Parathyroid adenoma (tissue), 2 donors: Measurements from ENCODE around the gene FOXN3.
A peak's percentile ranks its signal among the peaks of the same experiment; 100 is the strongest.

Experiments used
- H2AFZ ChIP-seq: fragments of 300-600 bp; sonication (generic); one replicate; pipeline ENCODE4 v1.7.0; 2017; ENCODE audit warnings: antibody characterized with exemption, mild to moderate bottlenecking
- H3K27ac ChIP-seq: fragments of 300-600 bp; sonication (generic); one replicate; pipeline ENCODE4 v1.7.0; 2017
- H3K27me3 ChIP-seq: fragments of 300-600 bp; sonication (generic); one replicate; pipeline ENCODE4 v1.7.0; 2017; ENCODE audit warnings: low read length; ENCODE audit not compliant: control insufficient read depth, insufficient read depth
- H3K36me3 ChIP-seq: fragments of 300-600 bp; sonication (generic); one replicate; pipeline ENCODE4 v1.7.0; 2017; ENCODE audit warnings: low read length; ENCODE audit not compliant: control insufficient read depth, insufficient read depth
- H3K4me1 ChIP-seq: fragments of 300-600 bp; sonication (generic); one replicate; pipeline ENCODE4 v1.7.0; 2017; ENCODE audit warnings: control low read depth
- H3K4me2 ChIP-seq: fragments of 300-600 bp; sonication (generic); one replicate; pipeline ENCODE4 v1.7.0; 2017; ENCODE audit warnings: low read length
- H3K4me3 ChIP-seq: fragments of 300-600 bp; sonication (generic); one replicate; pipeline ENCODE4 v1.7.0; 2017; ENCODE audit warnings: low read depth, low read length
- H3K79me2 ChIP-seq: fragments of 300-600 bp; sonication (generic); one replicate; pipeline ENCODE4 v1.7.0; 2017; ENCODE audit warnings: control low read depth
- H3K9ac ChIP-seq: fragments of 300-600 bp; sonication (generic); one replicate; pipeline ENCODE4 v1.7.0; 2017; ENCODE audit warnings: mild to moderate bottlenecking
- H3K9me3 ChIP-seq: fragments of 300-600 bp; sonication (generic); one replicate; pipeline ENCODE4 v1.7.0; 2017; ENCODE audit warnings: low read length; ENCODE audit not compliant: control insufficient read depth
- TF ChIP-seq, protein P1 (sequence below): fragments of 300-600 bp; sonication (generic); IDR thresholded peaks from one replicate; pipeline ENCODE4 v1.7.0; 2017; ENCODE audit warnings: antibody characterized with exemption, mild to moderate bottlenecking
- donor health status: primary hyperparathyroidism.

The FOXN3 gene

DNA sequence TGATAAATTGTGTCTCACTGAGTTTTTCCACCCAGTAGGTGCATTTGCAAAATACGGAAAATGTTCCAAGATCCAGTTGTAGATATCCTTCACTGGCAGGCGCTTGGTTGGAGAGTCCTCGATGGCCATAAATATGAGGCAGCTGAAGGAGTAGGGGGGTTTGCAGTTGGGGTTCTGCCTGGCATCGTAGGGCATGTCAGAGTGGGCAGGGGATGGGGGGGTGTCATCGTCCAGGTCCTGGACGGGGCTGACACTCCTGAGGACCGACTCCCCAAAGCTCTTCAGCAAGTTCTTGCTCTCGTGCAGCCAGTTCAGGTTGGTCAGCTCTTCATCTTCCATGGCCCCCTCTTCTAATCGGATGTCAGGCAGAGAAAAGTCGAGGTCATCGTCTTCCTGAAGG is 5.1 kb downstream of the FOXN3 start:
- no peak overlapping the region for H3K27ac ChIP-seq
- H3K27me3 ChIP-seq: no peaks in the 10 kb centered on the region
- H3K9me3 ChIP-seq: no peaks in the 10 kb centered on the region

DNA sequence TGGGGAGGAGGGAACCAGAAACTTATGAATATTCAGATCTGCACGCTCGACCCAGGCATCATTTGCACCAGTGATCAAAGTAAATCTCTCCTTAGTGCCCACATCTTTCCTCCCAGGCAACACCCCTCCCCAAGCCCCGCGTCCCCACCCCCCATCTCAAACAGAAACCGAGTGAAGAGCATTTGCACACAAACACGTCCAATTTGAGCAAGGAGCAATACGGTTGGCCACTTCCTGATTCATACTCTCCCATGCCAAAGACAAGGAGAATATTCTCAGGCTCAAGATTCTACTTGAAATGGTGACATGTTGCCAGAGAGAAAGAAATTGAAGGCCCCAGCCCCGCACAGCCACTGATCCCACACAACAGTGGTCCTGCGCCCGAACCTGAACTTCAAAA is 7.1 kb downstream of the FOXN3 start:
- H3K4me3 ChIP-seq: no peak overlapping the region
- peaks cover 73% of the 10 kb centered on the region for H3K79me2 ChIP-seq
- no peak overlapping the region for H3K27ac ChIP-seq
- H3K36me3 ChIP-seq: no peaks in the 10 kb centered on the region
- no peaks in the 10 kb centered on the region for H3K27me3 ChIP-seq
- H3K9me3 ChIP-seq: no peaks in the 10 kb centered on the region
- no peak overlapping the region for H3K4me2 ChIP-seq
- peaks cover 12% of the 10 kb centered on the region for H3K4me1 ChIP-seq
- no peak overlapping the region for H2AFZ ChIP-seq
- TF ChIP-seq, protein P1, sequence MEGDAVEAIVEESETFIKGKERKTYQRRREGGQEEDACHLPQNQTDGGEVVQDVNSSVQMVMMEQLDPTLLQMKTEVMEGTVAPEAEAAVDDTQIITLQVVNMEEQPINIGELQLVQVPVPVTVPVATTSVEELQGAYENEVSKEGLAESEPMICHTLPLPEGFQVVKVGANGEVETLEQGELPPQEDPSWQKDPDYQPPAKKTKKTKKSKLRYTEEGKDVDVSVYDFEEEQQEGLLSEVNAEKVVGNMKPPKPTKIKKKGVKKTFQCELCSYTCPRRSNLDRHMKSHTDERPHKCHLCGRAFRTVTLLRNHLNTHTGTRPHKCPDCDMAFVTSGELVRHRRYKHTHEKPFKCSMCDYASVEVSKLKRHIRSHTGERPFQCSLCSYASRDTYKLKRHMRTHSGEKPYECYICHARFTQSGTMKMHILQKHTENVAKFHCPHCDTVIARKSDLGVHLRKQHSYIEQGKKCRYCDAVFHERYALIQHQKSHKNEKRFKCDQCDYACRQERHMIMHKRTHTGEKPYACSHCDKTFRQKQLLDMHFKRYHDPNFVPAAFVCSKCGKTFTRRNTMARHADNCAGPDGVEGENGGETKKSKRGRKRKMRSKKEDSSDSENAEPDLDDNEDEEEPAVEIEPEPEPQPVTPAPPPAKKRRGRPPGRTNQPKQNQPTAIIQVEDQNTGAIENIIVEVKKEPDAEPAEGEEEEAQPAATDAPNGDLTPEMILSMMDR: no peak
- H3K9ac ChIP-seq: no peak overlapping the region

More for the DNA sequence above, 5.1 kb downstream of the FOXN3 start:
- peaks cover 58% of the 10 kb centered on the region for H3K79me2 ChIP-seq
- no peak overlapping the region for H3K4me2 ChIP-seq
- H3K9ac ChIP-seq: no peak overlapping the region
- H3K4me1 ChIP-seq: peaks cover 9% of the 10 kb centered on the region
- H3K4me3 ChIP-seq: no peak overlapping the region
- TF ChIP-seq, protein P1: no peak
- H2AFZ ChIP-seq: no peak overlapping the region
- H3K36me3 ChIP-seq: no peaks in the 10 kb centered on the region

DNA sequence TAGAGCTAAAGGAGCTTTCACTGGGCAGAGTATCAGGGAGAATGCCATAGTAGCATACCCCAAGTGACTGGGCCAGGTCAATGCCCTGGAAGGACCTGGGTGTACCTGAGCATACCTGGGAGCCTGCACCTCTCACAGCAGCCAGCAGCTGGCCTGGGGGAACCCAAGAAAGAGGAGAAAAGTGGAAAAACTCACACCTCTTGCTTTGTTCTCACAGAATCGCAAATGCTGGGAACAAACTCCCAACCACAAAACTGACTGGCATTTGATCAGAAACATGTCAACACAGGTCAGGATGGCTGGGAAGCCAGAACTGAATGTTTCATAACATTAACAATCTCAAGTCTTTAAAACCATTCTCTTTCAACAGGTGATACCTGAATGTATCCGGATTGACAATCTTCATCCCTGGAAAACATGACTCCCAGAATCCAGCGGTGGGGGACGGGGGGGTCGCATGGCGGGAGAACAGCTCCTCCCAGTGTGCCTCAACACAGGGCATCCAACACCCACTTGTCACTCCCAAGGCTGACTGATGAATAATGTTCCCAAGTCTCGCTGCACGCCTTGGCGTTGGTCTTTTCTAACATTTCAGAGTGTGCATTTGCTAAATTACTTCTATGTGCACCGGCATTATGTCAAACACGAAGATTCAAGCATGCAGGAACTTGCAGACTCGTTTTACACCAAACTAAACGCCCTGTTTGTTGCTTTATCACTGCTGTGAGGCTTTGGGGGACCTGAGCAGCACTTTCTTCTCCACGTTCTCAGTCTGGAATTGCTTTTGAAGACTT is 7.9 kb downstream of the FOXN3 start:
- Histone ChIP-seq H3K27me3 (no peaks in the 10 kb centered on the region), H3K9ac (no peak overlapping the region), H3K4me2 (no peak overlapping the region), H3K9me3 (no peaks in the 10 kb centered on the region), H3K36me3 (no peaks in the 10 kb centered on the region), H3K27ac (no peak overlapping the region), H3K4me3 (no peak overlapping the region), H3K79me2 (peaks cover 67% of the 10 kb centered on the region), H3K4me1 (peaks cover 12% of the 10 kb centered on the region), H2AFZ (no peak overlapping the region)
- TF ChIP-seq, protein P1: no peak

DNA sequence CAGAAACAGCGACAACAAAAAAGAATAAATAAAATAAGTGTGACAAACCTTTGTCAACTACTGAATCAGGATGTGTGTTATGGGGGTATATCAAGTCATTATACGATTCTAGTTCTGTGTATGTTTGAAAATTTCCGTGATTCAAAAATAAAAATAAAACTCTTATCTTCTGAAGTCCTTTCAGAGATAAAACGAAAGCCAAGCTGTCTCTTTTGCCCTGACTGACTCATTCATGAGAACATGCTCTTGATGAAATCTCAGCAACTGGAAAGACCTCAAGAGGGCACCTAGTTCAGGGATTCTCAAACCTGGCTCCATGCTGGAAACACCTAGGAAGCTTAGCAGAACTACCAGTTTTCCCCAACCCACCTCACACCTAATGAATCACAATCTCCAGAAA is 9.2 kb downstream of the FOXN3 start:
- peaks cover 72% of the 10 kb centered on the region for H3K79me2 ChIP-seq
- peaks cover 12% of the 10 kb centered on the region for H3K4me1 ChIP-seq
- TF ChIP-seq, protein P1: no peak
- H3K27me3 ChIP-seq: no peaks in the 10 kb centered on the region
- H3K4me3 ChIP-seq: no peak overlapping the region
- no peak overlapping the region for H3K4me2 ChIP-seq
- H3K9ac ChIP-seq: no peak overlapping the region
- no peak overlapping the region for H3K27ac ChIP-seq
- H2AFZ ChIP-seq: no peak overlapping the region
- no peaks in the 10 kb centered on the region for H3K9me3 ChIP-seq
- H3K36me3 ChIP-seq: no peaks in the 10 kb centered on the region

DNA sequence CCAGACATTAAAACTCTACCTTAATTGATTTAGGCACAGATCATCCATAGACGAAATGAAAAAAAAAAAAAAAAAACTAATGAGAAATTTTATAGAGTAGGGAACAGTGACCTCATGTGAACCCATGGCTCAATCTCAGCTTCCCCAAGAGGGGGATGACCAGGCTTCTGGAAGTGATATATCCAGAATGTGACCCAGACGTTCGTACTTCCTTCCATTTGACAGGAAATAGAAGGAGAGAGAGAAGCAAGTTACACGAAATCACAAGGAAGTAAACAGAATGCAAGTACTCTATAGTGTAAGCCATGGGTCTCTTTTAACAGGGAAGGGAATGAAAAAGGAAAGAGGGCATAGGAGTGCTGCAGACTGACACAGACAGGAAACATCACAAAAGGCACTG is 10.1 kb downstream of the FOXN3 start:
- Histone ChIP-seq H3K27ac (peak overlapping the region; percentile 5), H3K9ac (no peak overlapping the region), H2AFZ (no peak overlapping the region), H3K4me1 (peaks cover 18% of the 10 kb centered on the region), H3K79me2 (peaks cover 74% of the 10 kb centered on the region), H3K4me2 (no peak overlapping the region), H3K9me3 (no peaks in the 10 kb centered on the region), H3K36me3 (no peaks in the 10 kb centered on the region), H3K4me3 (no peak overlapping the region), H3K27me3 (no peaks in the 10 kb centered on the region)
- TF ChIP-seq, protein P1: no peak
